AG04449 (cell line): ENCODE results near the gene TCF19.

ENCODE experiments used
- CTCF ChIA-PET: fragments of 350-600 bp; formaldehyde crosslinking; extraction: SDS; loops from one replicate; lab custom pipeline; 2021; ENCODE audit warnings: antibody characterized with exemption; lab: Yijun Ruan, JAX
- POLR2A ChIA-PET: fragments of 400-600, 350-600 bp; formaldehyde crosslinking; extraction: SDS; loops from one replicate; lab custom pipeline; 2020; ENCODE audit warnings: antibody characterized with exemption, inconsistent platforms; lab: Yijun Ruan, JAX
- DNase-seq: peaks from one replicate; pipeline ENCODE4 v3.0.0-alpha.2; 2010; ENCODE audit warnings: low read depth, low spot score
- H3K4me3 ChIP-seq: 2 replicates; pipeline ENCODE4 v1.5.1; 2011; ENCODE audit warnings: low read depth, mild to moderate bottlenecking, control low read depth, low read length
- CTCF ChIP-seq: IDR thresholded peaks from one replicate; pipeline ENCODE4 v1.5.1; 2011; ENCODE audit warnings: mild to moderate bottlenecking, moderate library complexity, low read length, control low read depth, inconsistent platforms; ENCODE audit not compliant: insufficient read depth; ENCODE audit errors: missing control alignments

The TCF19 gene

GRCh38 chr6:31125586-31126363 is 32.6 kb upstream of the TCF19 start:
- no peak overlapping the region for H3K4me3 ChIP-seq
- peak; percentile 65 for DNase-seq
- TF ChIP-seq CTCF: no peak
- ChIA-PET POLR2A (interaction anchor here (1.3 kb wide), 1 partner anchor 33 kb away, joined by 3 read pairs; the partner anchor contains the start of gene TCF19), CTCF (interaction anchor here (0.8 to 11.1 kb wide), 12 partner anchors 7 to 241 kb away, joined by 3 to 162 read pairs (median 5); partner anchors contain the start of genes C6orf15, CDSN, PSORS1C1 and PSORS1C2)

GRCh38 chr6:31126396-31127175 is 31.8 kb upstream of the TCF19 start:
- no peak for TF ChIP-seq CTCF
- ChIA-PET POLR2A (interaction anchor here (0.5 to 1.3 kb wide), 2 partner anchors 32 to 66 kb away, joined by 3 read pairs; partner anchors contain the start of gene TCF19), CTCF (interaction anchor here (0.8 to 11.1 kb wide), 20 partner anchors 11 to 298 kb away, joined by 3 to 162 read pairs (median 5); partner anchors contain the start of genes C6orf15, CCHCR1, CDSN and PSORS1C1)
- no peak overlapping the region for H3K4me3 ChIP-seq
- no peak for DNase-seq

GRCh38 chr6:31128093-31128676 is 30.2 kb upstream of the TCF19 start:
- H3K4me3 ChIP-seq: no peak overlapping the region
- POLR2A ChIA-PET: no interaction called here
- DNase-seq: no peak
- CTCF ChIA-PET: interaction anchor here (0.9 to 11.1 kb wide), 27 partner anchors 11 to 646 kb away, joined by 3 to 162 read pairs (median 5); partner anchors contain the start of genes C6orf15, CCHCR1, CDSN and PSORS1C1
- peak; percentile 68 for TF ChIP-seq CTCF

- ChIA-PET POLR2A (no interaction called here), CTCF (interaction anchor here (0.9 to 11.1 kb wide), 21 partner anchors 10 to 306 kb away, joined by 3 to 162 read pairs (median 4); partner anchors contain the start of genes C6orf15, CCHCR1, CDSN and PSORS1C1)
- no peak overlapping the region for H3K4me3 ChIP-seq
- no peak for TF ChIP-seq CTCF
- DNase-seq: no peak
Observed at GRCh38 chr6:31129130-31129529, 29.3 kb upstream of the TCF19 start.

- CTCF ChIA-PET: interaction anchor here (1.0 to 26.1 kb wide), 6 partner anchors 8 to 236 kb away, joined by 3 to 505 read pairs (median 58); partner anchors contain the start of genes C6orf15, CDSN, PSORS1C1 and PSORS1C2
- DNase-seq: no peak
- H3K4me3 ChIP-seq: no peak overlapping the region
- POLR2A ChIA-PET: no interaction called here
- TF ChIP-seq CTCF: no peak
Observed at GRCh38 chr6:31130751-31131150, 27.6 kb upstream of the TCF19 start.
